GM21423 (cell line): ENCODE data around the gene PASD1.

ENCODE experiments used
- ATAC-seq: cut with Tn5 transposase; IDR thresholded peaks from one replicate; pipeline ENCODE4 v1.9.1; 2021; ENCODE audit warnings: mild to moderate bottlenecking, moderate library complexity; ENCODE audit not compliant: unreplicated experiment

Gene PASD1

GRCh38 chrX:151701071-151701470 lies 137.6 kb downstream of the PASD1 start:
- no peak for ATAC-seq

DNA sequence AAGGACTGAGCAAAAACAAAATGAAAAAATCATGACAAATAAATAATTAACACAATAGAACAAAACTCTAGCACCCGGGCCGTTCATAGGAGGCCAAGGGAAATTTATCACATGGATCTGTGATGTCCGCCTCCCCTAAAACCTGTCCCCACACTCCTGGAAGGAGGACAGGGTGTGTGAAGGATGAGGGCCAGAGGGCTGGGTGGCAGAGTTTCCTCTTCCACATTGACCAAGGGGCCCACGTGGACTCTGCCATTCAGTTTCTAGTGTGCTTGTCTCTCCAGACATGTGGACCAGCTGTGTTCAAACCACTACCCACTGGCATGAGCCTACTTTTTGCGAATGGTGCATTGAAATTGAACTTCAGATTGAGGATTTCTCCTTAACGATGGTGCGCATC lies 138.1 kb downstream of the PASD1 start:
- ATAC-seq = no peak

- ATAC-seq = no peak
Observed at GRCh38 chrX:151702026-151702714, 138.7 kb downstream of the PASD1 start.

DNA sequence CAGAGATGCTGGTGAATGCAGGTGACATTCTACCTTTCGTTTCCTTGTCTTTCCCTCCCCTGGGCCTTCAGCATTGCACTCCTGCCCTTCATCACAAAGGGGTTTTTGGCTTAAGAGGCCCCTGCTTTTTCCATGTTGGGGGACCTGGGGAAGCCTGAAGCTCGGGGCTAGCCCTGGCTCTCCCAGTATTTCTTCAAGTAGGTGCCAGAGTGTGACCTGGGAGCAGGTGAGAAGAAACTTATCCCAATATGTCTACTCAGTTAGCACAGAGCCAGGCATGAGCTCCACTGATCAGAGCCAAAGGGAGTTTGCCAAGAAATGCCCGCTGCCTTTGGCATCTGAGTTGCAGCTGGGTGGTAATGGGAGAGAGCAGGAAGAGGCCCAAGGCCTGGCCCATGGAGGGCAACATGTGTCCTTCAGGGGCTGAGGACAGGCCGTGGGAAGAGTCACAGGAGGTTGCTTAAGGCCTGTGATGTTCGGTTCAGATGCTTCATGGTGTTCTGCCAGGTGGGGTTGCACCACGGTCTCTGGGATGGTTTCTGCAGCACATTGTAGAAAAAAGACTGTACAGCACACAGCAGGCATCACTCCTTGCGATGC lies 139.4 kb downstream of the PASD1 start:
- no peak for ATAC-seq

GRCh38 chrX:151703487-151703886 lies 140.0 kb downstream of the PASD1 start:
- no peak for ATAC-seq

DNA sequence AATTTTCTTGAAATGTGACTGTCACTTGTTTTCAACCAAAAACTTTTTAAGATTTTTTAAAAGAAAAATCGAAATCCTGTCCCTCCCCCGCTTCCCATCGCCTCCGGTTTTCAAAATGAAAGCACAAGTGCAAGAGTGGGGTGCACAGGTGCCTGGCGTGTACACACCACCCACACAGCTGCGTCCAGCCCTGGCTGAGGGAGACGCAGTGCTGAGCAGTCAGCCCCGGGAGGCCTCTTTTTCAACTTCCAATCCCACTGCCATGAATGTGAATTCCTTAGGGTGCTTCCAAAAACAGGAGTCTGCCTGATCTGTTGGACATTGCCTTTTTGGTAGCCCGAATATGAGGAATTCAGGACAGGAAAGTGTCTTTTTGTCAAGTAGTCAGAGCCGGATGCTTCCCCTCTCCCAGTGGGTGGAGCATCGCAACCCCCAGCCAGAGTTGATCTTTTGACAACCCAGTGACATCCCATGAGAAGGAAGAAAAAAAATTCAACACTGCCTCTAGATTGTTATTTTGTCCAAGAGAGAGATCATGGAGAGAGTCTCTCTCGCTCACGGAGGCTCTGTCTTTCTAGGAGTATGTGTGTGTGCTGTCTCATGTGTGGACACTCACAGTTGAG lies 140.7 kb downstream of the PASD1 start:
- no peak for ATAC-seq

DNA sequence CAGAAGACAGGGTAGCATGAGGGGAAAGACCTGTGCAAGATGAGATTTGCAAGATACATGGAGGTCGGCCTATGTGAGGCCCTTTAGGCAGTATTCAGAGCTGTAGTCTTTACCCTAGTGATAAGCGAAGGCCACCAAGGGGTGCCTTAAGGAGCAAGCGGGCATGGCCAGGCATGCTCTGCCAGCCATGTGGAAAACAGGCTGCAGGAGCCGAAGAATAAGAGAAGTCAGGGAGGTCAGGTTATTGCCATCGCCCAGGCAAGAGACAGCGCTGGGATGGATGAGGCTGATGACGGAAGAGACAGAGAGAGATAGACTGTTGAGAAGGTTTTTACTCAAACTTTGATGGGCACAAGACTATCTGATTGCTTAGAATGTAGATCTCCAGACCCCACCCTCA lies 145.3 kb downstream of the PASD1 start:
- ATAC-seq = no peak

DNA sequence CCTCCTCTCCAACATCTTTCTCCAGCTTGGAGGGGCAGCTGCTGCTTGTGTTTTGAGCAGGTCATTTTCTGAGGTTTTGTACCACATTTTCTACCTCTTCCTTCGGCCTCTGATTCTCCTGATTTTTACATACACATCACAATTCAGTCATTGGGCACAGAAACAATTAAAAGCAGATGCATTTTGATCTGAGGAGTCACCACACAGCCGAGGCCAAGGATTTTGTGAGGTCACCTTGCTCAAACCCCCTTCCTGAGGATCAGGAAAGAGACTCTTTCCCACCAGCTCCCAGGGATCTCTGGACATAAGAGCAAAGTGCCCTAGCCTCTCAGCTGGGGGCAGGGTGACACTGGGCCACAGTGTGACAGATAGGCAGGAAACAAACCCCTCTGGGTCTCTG lies 147.0 kb downstream of the PASD1 start:
- no peak for ATAC-seq

- ATAC-seq = no peak
Observed at GRCh38 chrX:151711154-151711553, 147.7 kb downstream of the PASD1 start.

- no peak for ATAC-seq
Observed at GRCh38 chrX:151711787-151712186, 148.3 kb downstream of the PASD1 start.

DNA sequence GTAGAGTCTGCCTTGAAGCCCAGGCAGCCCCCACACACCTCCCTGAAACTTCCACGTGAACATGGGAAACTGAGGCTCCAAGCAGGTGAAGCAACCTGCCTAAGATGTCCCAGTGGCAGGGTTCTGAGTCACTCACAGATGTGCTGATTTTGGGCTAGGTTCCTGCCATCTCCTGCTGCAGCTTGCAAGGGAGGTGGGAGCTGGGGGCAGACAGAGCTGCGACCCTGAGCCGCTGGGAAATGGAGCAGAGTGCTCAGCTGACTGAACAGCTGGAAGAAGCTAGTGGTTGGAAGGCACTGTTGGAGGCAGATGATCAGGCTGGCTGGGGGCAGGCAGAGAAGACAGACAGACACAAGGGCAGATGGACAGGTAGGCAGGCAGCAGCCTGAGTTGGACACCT lies 148.8 kb downstream of the PASD1 start:
- no peak for ATAC-seq

- ATAC-seq = no peak
Observed at GRCh38 chrX:151713849-151714248, 150.4 kb downstream of the PASD1 start.

GRCh38 chrX:151714362-151714761 lies 150.9 kb downstream of the PASD1 start:
- ATAC-seq = no peak

- ATAC-seq = no peak
Observed at GRCh38 chrX:151715752-151716151, 152.3 kb downstream of the PASD1 start, which contains the start of gene FATE1. Gene FATE1 (plus strand): TSS chrX:151716035. CDS start chrX:151716120, 85 bp downstream.

DNA sequence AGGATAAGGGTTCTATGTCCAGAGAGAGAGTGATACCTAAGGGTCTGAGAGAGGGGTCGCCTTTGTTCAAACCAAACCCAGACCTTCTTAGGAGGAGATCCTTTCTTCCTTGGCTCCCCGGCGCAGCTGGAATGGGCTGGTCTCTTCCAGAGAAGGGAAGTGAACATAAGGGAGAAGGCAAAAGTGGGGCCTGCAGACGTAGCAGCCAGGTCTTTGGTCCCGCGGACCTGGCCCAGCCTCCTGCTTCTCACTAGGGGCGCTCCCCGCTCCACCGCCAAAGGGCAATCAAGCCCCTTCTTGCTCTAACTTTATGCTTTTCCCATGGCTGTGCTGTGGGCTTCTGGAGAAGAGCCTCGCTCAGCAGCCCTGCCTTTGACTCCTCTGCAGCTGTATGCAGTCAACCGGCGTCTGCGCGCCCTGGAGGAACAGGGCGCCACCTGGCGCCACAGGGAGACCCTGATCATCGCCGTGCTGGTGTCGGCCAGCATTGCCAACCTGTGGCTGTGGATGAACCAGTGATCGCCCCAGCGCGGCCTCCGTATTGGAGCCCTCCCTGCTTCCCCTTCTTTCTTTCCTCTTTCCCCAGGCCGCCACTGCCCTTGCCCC lies 158.9 kb downstream of the PASD1 start:
- no peak for ATAC-seq

- no peak for ATAC-seq
Observed at GRCh38 chrX:151723156-151723760, 159.8 kb downstream of the PASD1 start.

DNA sequence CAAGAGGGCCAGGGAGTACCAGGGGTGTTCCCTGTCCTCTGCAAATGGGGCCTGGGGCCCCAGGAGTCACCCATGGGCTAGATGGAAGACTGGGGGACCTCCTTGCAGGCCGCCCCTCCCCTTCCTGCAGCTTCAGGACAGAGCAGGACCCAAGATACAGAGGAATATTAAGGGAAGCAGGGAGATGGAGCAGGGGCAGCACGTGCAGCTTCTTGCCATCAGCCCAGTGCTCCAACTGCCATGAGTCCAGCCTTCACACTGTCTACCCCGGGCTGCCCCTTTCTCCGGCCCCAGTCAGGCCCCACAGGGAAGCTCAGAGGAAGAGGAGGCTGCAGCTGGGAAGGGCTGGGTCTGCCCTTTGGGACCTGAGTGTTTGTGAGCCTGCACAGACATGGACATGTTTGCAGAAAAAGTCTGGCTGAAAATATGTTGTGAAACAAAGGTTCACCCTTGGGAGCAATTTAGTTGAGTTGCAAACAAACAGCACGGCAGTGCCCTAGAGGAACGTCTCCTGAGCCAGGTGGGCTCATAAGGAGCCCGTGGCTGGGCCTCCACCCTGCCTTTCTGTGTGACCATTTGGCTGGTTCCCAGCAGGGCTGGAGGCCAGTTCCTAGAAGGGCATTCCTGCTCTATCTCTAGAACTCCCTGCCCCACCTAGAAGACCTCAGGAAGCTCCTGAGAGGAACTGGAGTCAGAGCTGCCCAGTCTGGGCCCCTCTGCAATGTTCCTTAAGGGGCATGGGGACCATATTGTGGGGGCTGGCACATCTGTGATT lies 161.3 kb downstream of the PASD1 start:
- ATAC-seq = no peak

DNA sequence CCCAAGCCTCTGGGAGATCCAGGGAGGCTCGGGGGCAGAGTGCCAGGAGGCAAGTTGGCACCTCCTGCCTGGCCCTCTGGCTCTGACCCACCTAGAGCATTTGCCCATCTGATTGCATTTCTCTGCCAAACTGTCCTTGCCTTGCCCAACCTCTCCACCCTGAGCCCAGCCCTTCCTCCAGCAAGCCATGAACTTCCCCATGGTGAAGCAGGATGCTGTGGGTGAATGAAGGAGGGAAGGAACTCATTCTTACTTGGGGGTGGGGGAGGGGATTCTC lies 161.8 kb downstream of the PASD1 start:
- no peak for ATAC-seq
